ENCODE results near the gene CHIC2.

Gene CHIC2

GRCh38 chr4:54092405-54093323, 28.3 kb upstream of the CHIC2 start:
- no peak for DNase-seq

- peak; percentile 84 for DNase-seq
These were observed 27.4 kb upstream of the CHIC2 start for GRCh38 chr4:54091637-54092404.

GRCh38 chr4:54090804-54091623, 26.6 kb upstream of the CHIC2 start:
- no peak for DNase-seq

GRCh38 chr4:54090404-54090803, 26.0 kb upstream of the CHIC2 start:
- no peak for DNase-seq

- DNase-seq = no peak
These were observed 25.5 kb upstream of the CHIC2 start for GRCh38 chr4:54089875-54090274.

GRCh38 chr4:54085284-54085683, 20.9 kb upstream of the CHIC2 start:
- DNase-seq = no peak

- DNase-seq = no peak
These were observed 17.8 kb upstream of the CHIC2 start for GRCh38 chr4:54082168-54082567.

- DNase-seq = no peak
These were observed 13.4 kb upstream of the CHIC2 start for GRCh38 chr4:54077812-54078211.

- no peak for DNase-seq
These were observed 12.3 kb upstream of the CHIC2 start for GRCh38 chr4:54076673-54077072.

GRCh38 chr4:54074381-54074780, 10.0 kb upstream of the CHIC2 start:
- DNase-seq = no peak

- no peak for DNase-seq
These were observed 9.0 kb upstream of the CHIC2 start for GRCh38 chr4:54073271-54073880.

GRCh38 chr4:54067166-54067565, 2.8 kb upstream of the CHIC2 start:
- peak; percentile 49 for DNase-seq

GRCh38 chr4:54066718-54067129, 2.3 kb upstream of the CHIC2 start:
- DNase-seq = no peak

GRCh38 chr4:54066088-54066415, 1.6 kb upstream of the CHIC2 start:
- no peak for DNase-seq

GRCh38 chr4:54065282-54066087, 1.1 kb upstream of the CHIC2 start:
- no peak for DNase-seq

- peak; percentile 65 for DNase-seq
These were observed 578 bp downstream of the CHIC2 start for GRCh38 chr4:54063737-54064316.

- no peak for DNase-seq
These were observed 1.2 kb downstream of the CHIC2 start for GRCh38 chr4:54063229-54063628.

GRCh38 chr4:54062392-54062791, 2.0 kb downstream of the CHIC2 start:
- no peak for DNase-seq

- DNase-seq = no peak
These were observed 2.5 kb downstream of the CHIC2 start for GRCh38 chr4:54061873-54062272.

- no peak for DNase-seq
These were observed 3.3 kb downstream of the CHIC2 start for GRCh38 chr4:54061067-54061466.

GRCh38 chr4:54060116-54060515, 4.3 kb downstream of the CHIC2 start:
- no peak for DNase-seq

- DNase-seq = no peak
These were observed 6.2 kb downstream of the CHIC2 start for GRCh38 chr4:54058171-54058570.
